WERI-Rb-1 (cell line): ENCODE results near the gene CFAP100.

Source experiments
- DNase-seq: peaks from one replicate; pipeline ENCODE4 v3.0.0-alpha.2; 2020
- H3K27ac ChIP-seq: fragments of 250-450 bp; sonication (Bioruptor Pico); 2 replicates; pipeline ENCODE4 v1.5.1; 2020; ENCODE audit warnings: mild to moderate bottlenecking, moderate library complexity
- H3K27me3 ChIP-seq: fragments of 250-450 bp; sonication (Bioruptor Pico); 2 replicates; pipeline ENCODE4 v1.5.1; 2021; ENCODE audit warnings: mild to moderate bottlenecking, low read depth, moderate library complexity; ENCODE audit not compliant: insufficient read depth, severe bottlenecking
- H3K36me3 ChIP-seq: fragments of 250-450 bp; sonication (Bioruptor Pico); 2 replicates; pipeline ENCODE4 v1.5.1; 2020; ENCODE audit warnings: mild to moderate bottlenecking, moderate library complexity
- H3K4me3 ChIP-seq: 2 replicates; pipeline ENCODE4 v1.5.1; 2011; ENCODE audit warnings: low read depth, mild to moderate bottlenecking, control low read depth, low read length
- H3K9me3 ChIP-seq: fragments of 250-450 bp; sonication (Bioruptor Pico); 2 replicates; pipeline ENCODE4 v1.5.1; 2021; ENCODE audit warnings: mild to moderate bottlenecking, moderate library complexity; ENCODE audit not compliant: severe bottlenecking
- TF ChIP-seq, protein P1 (sequence below): IDR thresholded peaks from 2 replicates; pipeline ENCODE4 v1.5.1; 2011; ENCODE audit warnings: low read depth, mild to moderate bottlenecking, control low read depth, inconsistent platforms, low read length

CFAP100 gene

DNA sequence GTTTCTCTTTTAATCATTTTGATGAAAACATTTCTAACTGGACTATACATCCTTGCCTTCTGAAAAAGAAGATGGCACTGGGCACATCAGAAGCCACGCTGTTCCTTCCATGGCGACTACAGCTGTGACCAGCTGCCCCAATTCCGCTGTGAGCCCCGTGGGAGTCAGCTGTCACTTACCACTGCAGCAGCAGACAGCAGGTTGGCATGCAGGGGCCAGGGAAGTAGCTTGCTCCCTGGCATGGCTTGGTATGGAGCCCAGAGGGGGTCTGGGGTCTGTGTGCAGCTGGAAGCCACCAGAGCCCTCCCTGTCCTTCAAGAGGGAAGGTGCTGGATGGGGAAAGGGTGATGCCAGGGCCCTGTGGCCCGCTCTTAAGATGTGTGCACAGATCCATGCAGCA lies 85.5 kb downstream of the CFAP100 start:
- Histone ChIP-seq H3K27ac (no peak overlapping the region), H3K9me3 (no peaks in the 10 kb centered on the region), H3K27me3 (no peaks in the 10 kb centered on the region), H3K36me3 (no peaks in the 10 kb centered on the region), H3K4me3 (no peak overlapping the region)
- TF ChIP-seq, protein P1, sequence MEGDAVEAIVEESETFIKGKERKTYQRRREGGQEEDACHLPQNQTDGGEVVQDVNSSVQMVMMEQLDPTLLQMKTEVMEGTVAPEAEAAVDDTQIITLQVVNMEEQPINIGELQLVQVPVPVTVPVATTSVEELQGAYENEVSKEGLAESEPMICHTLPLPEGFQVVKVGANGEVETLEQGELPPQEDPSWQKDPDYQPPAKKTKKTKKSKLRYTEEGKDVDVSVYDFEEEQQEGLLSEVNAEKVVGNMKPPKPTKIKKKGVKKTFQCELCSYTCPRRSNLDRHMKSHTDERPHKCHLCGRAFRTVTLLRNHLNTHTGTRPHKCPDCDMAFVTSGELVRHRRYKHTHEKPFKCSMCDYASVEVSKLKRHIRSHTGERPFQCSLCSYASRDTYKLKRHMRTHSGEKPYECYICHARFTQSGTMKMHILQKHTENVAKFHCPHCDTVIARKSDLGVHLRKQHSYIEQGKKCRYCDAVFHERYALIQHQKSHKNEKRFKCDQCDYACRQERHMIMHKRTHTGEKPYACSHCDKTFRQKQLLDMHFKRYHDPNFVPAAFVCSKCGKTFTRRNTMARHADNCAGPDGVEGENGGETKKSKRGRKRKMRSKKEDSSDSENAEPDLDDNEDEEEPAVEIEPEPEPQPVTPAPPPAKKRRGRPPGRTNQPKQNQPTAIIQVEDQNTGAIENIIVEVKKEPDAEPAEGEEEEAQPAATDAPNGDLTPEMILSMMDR = no peak
- no peak for DNase-seq

DNA sequence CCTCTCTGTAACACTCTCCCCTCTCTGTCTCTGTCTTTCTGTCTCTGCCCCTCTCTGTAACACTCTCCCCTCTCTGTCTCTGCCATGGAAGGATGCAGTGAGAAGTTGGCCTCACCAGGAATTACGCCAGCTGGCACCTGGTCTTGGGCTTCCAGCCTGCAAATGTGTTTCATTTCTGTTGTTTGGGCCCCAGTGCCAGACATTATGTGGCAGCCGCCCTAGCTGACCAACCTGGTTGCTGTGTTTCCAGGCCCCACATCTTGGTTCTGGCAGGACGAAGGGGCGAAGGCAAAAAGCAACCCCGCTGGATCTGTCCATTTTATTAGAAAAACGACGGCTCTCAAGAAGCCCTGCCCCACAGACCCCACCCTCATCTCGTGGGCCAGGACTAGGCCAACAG lies 86.2 kb downstream of the CFAP100 start:
- H3K4me3 ChIP-seq = no peak overlapping the region
- H3K27me3 ChIP-seq = no peaks in the 10 kb centered on the region
- no peak overlapping the region for H3K27ac ChIP-seq
- no peak for DNase-seq
- H3K36me3 ChIP-seq = no peaks in the 10 kb centered on the region
- H3K9me3 ChIP-seq = no peaks in the 10 kb centered on the region
- TF ChIP-seq, protein P1 = no peak

DNA sequence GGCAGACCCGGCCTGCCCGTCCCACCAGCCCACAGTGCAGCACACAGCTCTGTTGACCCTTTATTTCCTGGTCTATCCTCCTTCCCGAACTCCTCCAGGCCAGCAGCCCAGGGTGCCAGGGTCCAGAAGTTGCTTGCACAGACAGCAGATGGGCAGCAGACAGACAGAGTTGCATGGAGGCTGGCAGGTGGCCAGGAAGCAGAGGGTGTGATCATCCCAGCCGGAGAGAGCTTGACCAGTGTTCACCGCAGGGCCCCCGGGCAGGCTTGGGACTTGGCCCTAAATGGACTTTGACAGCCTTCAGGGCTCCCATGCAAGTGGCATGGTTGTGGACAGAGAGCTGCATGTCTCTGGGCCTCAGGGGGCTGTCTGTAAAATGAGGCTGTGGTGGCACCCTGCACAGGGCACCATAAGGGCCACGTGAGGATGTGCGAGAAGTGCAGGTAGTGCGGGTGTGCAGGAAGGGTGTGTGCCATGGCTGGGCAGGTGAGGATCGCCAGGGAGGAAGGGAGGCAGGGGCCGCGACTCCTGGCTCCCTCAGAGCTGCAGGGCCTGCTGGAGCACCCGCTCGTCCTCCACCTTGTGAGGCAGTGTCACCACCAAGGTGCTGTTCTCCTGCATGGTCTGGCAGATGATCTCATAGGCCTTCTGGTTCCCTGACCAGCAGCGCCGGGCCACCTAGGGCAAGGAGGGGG lies 87.2 kb downstream of the CFAP100 start:
- Histone ChIP-seq H3K9me3 (no peaks in the 10 kb centered on the region), H3K36me3 (no peaks in the 10 kb centered on the region), H3K27me3 (no peaks in the 10 kb centered on the region), H3K4me3 (no peak overlapping the region), H3K27ac (no peak overlapping the region; the same call in 1 of the 2 replicates)
- TF ChIP-seq, protein P1 = no peak
- peak; percentile 57 for DNase-seq

DNA sequence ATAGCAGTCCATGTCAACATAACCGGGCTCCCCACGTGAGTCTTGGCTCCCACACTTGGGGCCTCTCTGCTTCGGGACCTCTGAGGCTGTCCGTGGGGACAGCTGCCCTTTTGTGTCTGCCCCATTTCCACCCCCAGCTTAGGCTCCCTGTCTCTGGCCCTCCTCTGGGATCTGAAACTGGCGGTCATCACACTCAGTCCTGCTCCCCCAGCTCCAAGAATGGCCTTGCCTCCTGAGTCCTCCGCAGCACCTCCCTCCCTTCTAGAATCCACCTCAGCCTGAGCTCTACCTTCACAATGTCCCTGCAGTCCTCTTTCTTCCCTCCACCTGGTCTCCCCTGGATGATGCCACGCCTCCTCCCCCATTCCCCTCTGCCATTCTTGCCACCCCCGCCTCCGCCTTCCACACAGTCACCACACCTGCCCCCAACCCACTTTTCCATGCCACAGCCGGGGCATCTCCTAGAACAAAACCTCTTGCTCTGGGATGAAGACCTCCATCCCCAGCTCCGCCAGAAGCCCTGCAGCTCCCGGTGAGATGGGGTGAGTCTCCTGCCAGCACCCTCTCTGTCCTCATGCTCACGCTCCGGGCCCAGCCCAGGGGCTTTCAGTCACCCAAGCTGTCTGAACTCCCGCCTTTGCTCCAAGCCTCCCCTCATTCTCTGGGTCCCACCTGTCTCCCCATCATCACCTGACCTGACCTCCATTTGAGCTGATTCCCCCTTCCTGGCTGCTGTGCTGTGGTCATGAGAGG lies 88.0 kb downstream of the CFAP100 start:
- H3K4me3 ChIP-seq = no peak overlapping the region
- no peak for DNase-seq
- TF ChIP-seq, protein P1 = no peak
- H3K27ac ChIP-seq = no peak overlapping the region
- H3K9me3 ChIP-seq = no peaks in the 10 kb centered on the region
- no peaks in the 10 kb centered on the region for H3K36me3 ChIP-seq
- no peaks in the 10 kb centered on the region for H3K27me3 ChIP-seq

DNA sequence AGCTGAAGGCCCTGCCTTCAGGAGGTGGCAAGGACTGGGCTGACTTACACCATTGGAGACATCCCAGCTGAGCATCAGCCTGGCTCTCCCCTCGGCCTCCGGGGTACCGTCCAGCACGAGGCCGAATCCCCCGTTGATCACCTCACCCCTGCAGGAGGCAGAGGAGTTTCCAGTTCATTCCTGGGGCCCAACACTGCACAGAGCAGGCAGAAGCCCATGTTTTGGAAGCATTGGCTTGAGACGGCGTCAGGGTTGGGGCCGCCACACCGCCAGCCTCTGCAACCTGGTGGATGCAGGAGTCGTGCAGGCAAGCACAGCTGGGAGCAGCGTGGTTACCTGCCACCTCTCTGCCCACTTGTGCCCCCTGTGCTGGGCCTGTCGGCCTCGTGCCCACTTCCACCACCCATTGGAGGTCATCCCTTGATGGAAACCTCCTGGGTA lies 88.6 kb downstream of the CFAP100 start:
- TF ChIP-seq, protein P1 = no peak
- no peaks in the 10 kb centered on the region for H3K36me3 ChIP-seq
- H3K4me3 ChIP-seq = no peak overlapping the region
- no peaks in the 10 kb centered on the region for H3K27me3 ChIP-seq
- no peak overlapping the region for H3K27ac ChIP-seq
- no peak for DNase-seq
- no peaks in the 10 kb centered on the region for H3K9me3 ChIP-seq
